ENCODE measurements around the gene WDR90. TPM values are rescaled to one million over a fixed set of nuclear protein-coding genes. Genes with fewer than 3 reads are reported as not detected.

WDR90 gene
- total and polyA plus RNA-seq, 2 of the 13 experiments (the other 11 are each of a cell fraction or from before 2014, with no cell fraction given), result 14.9 to 28.9 TPM

DNA sequence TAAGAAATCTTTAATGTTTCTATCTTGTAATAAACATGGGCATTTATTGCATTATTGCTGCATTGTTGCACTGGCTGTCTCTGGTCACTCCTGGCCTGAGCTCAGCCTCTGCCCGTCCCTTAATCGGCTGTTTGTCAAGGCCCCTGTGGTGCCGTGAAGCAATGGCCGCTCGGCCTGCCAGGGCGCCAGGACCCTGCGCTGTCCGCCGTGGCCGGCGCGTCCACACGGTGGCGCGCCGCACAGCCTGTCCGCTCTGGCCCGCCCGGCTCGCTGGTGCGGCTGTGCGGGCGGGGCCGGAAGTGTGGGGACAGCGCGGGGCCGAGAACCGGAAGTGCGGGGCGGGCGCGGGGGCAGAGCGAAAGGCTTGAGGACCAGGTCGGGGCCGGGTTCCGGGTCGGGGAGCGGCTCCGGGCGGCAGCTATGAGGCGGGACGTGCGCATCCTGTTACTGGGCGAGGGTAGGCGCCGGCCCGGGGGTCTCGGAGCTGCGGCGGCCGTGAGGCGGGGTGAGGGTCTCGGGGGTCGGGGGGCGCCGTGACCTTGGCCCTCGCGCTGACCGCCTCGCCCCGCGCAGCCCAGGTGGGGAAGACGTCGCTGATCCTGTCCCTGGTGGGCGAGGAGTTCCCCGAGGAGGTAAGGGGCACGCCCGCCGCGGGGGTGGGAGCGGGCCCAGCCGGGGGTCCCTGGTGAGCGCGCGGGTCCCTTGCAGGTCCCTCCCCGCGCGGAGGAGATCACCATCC lies 18.8 kb downstream of the WDR90 start, which contains the start of gene RHOT2 (continued):
- TF ChIP-seq, protein P1, sequence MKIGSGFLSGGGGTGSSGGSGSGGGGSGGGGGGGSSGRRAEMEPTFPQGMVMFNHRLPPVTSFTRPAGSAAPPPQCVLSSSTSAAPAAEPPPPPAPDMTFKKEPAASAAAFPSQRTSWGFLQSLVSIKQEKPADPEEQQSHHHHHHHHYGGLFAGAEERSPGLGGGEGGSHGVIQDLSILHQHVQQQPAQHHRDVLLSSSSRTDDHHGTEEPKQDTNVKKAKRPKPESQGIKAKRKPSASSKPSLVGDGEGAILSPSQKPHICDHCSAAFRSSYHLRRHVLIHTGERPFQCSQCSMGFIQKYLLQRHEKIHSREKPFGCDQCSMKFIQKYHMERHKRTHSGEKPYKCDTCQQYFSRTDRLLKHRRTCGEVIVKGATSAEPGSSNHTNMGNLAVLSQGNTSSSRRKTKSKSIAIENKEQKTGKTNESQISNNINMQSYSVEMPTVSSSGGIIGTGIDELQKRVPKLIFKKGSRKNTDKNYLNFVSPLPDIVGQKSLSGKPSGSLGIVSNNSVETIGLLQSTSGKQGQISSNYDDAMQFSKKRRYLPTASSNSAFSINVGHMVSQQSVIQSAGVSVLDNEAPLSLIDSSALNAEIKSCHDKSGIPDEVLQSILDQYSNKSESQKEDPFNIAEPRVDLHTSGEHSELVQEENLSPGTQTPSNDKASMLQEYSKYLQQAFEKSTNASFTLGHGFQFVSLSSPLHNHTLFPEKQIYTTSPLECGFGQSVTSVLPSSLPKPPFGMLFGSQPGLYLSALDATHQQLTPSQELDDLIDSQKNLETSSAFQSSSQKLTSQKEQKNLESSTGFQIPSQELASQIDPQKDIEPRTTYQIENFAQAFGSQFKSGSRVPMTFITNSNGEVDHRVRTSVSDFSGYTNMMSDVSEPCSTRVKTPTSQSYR (CRISPR knock-in tag; IDR thresholded peaks at IDR 0.05; ENCODE audit: borderline replicate concordance), result peak; percentile 38; the same call in 1 of the 2 replicates
- TF ChIP-seq BATF2 (CRISPR knock-in tag; IDR thresholded peaks at IDR 0.05), result no peak
- no peak for TF ChIP-seq ARNT (IDR thresholded peaks at IDR 0.05)
- peak; percentile 98 for TF ChIP-seq SMAD1 (CRISPR knock-in tag; IDR thresholded peaks at IDR 0.05; ENCODE audit: borderline replicate concordance, low read depth)
- TF ChIP-seq JDP2 (CRISPR knock-in tag; IDR thresholded peaks at IDR 0.05; ENCODE audit: borderline replicate concordance), result no peak; the same call in 1 of the 2 replicates
- peak; percentile 73 for TF ChIP-seq HCFC1 (IDR thresholded peaks at IDR 0.05; ENCODE audit: low read depth, low read length)
- no peak for TF ChIP-seq THAP8 (CRISPR knock-in tag; IDR thresholded peaks at IDR 0.05; ENCODE audit: borderline replicate concordance)
- TF ChIP-seq ZNF597 (CRISPR knock-in tag; IDR thresholded peaks at IDR 0.05), result no peak
- peak; percentile 91 for TF ChIP-seq ZNF329 (CRISPR knock-in tag; IDR thresholded peaks at IDR 0.05; ENCODE audit: low read depth)
- TF ChIP-seq TBX3 (IDR thresholded peaks at IDR 0.05; ENCODE audit: borderline replicate concordance), result no peak
- TF ChIP-seq ZNF792 (CRISPR knock-in tag; IDR thresholded peaks at IDR 0.05), result no peak
- TF ChIP-seq EZH2 (conservative IDR thresholded peaks at IDR 0.05; ENCODE audit: low read depth, low read length), result no peak
- no peak; the same call in 1 of the 2 replicates for TF ChIP-seq BCL3 (CRISPR knock-in tag; IDR thresholded peaks at IDR 0.05)
- no peak for TF ChIP-seq AGO1 (IDR thresholded peaks at IDR 0.05; ENCODE audit: low read depth, low read length, poor library complexity, severe bottlenecking)
- TF ChIP-seq, protein P2, sequence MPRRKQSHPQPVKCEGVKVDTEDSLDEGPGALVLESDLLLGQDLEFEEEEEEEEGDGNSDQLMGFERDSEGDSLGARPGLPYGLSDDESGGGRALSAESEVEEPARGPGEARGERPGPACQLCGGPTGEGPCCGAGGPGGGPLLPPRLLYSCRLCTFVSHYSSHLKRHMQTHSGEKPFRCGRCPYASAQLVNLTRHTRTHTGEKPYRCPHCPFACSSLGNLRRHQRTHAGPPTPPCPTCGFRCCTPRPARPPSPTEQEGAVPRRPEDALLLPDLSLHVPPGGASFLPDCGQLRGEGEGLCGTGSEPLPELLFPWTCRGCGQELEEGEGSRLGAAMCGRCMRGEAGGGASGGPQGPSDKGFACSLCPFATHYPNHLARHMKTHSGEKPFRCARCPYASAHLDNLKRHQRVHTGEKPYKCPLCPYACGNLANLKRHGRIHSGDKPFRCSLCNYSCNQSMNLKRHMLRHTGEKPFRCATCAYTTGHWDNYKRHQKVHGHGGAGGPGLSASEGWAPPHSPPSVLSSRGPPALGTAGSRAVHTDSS (CRISPR knock-in tag; conservative IDR thresholded peaks at IDR 0.05), result no peak
- TF ChIP-seq HOXA5 (CRISPR knock-in tag; IDR thresholded peaks at IDR 0.05), result no peak
- TF ChIP-seq DMAP1 (CRISPR knock-in tag; IDR thresholded peaks at IDR 0.05), result peak; percentile 38; the same call in 1 of the 2 replicates
- TF ChIP-seq WIZ (CRISPR knock-in tag; IDR thresholded peaks at IDR 0.05), result no peak
- TF ChIP-seq THYN1 (CRISPR knock-in tag; IDR thresholded peaks at IDR 0.05; ENCODE audit: borderline replicate concordance, low read depth), result no peak
- no peak for TF ChIP-seq ZNF883 (CRISPR knock-in tag; IDR thresholded peaks at IDR 0.05; ENCODE audit: not compliant biosample characterization)
- no peak for TF ChIP-seq MAFF (IDR thresholded peaks at IDR 0.05; ENCODE audit: low read depth, low read length)
- peak; percentile 57 for TF ChIP-seq POGZ (CRISPR knock-in tag; IDR thresholded peaks at IDR 0.05)
